RPMI8226 (cell line): ENCODE measurements around the gene F2RL3.
"Not testable (repeated sequence)": the region's sequence is repeated elsewhere in the genome, so short reads cannot be mapped to it uniquely, and the experiment has no call there.

Experiments
- DNase-seq: peaks from one replicate; pipeline ENCODE4 v3.0.0-alpha.2; 2015

The F2RL3 gene

GRCh38 chr19:16927883-16928282, 39.1 kb downstream of the F2RL3 start:
- DNase-seq, result no peak

DNA sequence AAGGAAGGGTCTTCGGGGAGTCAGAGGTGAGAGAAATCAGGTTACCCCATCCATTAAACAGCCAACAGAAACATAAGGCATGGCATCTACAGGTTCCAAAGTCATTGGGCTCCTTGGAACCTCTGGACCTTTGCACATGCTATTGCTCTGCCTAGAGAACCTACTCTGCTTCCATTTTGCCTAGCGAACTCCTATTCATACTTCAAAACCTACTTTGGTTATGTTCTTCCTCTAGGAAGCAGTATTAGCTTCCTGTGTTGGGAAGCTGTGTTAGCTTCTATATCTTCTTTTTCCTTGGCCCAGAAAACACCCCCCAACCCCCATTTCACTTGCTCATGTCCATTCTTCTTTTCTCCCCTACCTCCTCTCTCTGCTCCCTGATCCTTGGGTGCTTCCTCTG, 39.6 kb downstream of the F2RL3 start:
- no peak for DNase-seq

DNA sequence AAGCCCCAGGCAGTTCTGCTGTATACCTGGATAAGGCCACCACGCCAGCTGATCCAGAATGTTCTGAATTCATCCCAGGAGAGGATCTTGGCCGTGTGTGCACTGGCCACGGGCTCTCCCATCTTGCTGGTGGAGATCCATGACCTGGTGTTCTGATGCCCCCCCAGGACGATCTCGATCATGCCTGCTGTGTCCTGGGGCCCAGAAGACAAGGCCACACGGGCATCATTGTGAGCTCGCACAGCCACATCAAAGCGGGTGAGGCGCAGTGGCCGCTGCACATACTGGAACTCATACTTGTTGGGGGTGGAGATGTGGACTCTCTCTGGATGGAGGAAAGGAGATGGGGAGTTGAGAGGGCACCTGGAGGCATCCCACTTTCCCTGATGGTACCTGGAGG, 40.1 kb downstream of the F2RL3 start:
- DNase-seq, result no peak

GRCh38 chr19:16930753-16931152, 42.0 kb downstream of the F2RL3 start:
- DNase-seq, result no peak

- no peak for DNase-seq
Measured at GRCh38 chr19:16931306-16931705, 42.5 kb downstream of the F2RL3 start.

DNA sequence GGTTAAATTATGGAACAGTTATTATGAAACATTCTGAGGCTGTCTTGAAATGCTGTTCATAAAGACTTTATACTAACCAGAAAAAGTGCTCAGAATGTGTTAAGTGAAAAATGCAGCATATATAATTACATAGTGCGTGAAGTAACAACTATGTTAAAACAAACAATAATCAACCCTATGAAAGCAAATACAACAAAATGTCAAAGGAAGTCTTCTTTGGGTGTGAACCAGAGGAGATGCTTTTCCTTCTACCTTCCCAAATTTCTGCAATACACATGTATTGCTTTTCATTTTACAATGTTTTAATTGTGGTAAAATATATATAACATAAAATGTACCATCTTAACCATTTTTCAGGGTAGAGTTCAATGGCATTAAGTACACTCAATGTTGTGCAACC, 45.7 kb downstream of the F2RL3 start:
- DNase-seq, result no peak

DNA sequence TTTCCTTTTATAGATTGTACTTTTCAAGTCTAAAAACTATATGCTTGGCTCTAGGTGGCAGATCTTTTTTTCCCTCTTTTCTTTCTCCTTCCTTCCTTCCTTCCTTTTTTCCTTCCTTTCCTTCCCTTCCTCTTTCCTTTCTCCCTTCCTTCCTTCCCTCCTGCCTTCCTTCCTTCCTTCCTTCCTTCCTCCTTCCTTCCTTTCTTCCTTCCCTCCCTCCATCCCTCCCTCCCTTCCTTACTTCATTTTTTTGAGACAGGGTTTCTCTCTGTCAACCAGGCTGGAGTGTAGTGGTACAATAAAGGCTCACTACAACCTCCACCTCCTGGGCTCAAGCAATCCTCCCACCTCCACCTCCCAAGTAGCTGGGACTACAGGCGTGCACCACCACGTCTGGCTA, 48.1 kb downstream of the F2RL3 start:
- no peak for DNase-seq

DNA sequence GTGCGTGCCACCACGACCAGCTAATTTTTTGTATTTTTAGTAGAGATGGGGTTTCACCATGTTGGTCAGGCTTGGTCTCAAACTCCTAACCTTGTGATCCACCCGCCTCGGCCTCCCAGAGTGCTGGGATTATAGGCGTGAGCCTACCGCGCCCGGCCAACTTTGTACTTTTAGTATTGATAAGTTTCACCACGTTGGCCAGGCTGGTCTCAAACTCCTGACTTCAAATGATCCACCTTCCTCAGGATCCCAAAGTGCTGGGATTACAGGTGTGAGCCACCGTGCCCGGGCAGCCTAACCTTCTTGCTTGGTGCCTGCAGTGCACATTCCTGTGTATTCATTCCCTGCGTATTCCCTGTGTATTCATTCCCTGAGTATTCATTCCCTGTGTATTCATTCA, 49.0 kb downstream of the F2RL3 start:
- DNase-seq, result not testable (repeated sequence)

DNA sequence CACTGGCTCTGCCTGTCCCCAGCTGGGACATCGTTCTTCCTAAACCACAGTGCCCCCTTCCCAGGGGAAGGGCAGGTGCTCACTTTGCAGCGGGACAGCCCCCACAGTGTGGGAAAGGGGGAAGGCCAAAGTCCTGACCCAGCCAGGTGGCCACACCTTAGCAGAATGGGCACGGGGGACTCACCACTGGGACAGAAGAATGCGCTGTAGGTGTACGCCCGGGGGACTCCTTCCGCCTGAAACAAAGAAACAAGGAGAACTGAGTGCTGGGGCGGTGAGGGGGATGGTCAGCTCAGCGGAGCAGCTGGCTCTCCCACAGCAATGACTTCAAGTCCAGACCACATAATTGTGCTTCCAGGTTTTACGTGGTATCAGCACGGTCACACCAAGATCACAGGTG, 49.4 kb downstream of the F2RL3 start:
- DNase-seq, result no peak

DNA sequence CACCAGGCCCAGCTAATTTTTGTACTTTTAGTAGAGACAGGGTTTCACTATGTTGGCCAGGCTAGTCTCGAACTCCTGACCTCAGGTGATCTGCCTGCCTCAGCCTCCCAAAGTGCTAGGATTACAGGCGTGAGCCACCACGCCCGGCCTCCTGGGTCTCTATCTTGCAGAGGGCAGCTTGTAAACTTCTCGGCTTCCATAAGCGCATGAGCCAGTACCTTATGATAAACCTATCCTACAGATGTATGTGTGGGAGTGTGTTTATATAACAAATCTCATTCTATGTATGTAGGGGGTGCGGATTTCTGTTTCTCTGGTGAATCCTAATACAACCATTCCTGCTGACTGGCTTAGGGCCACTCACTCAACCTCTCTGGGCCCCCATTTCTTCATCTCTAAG, 51.3 kb downstream of the F2RL3 start:
- DNase-seq, result not testable (repeated sequence)

GRCh38 chr19:16940626-16941025, 51.8 kb downstream of the F2RL3 start:
- no peak for DNase-seq
